Peyer's patch (tissue), 4 donors: ENCODE results near the gene DNM3. TPM values are rescaled to one million over a fixed set of nuclear protein-coding genes. Genes with fewer than 3 reads are reported as not detected.

ENCODE experiments used
- DNase-seq, 3 donors: peaks; one replicate each; pipeline ENCODE4 v3.0.0-alpha.2; 2017 to 2019
- H3K27ac ChIP-seq, 4 donors: fragments of 200-600 bp; sonication (generic); one replicate each; pipeline ENCODE4 v1.5.1; 2016 to 2019
- H3K27me3 ChIP-seq, 2 donors: fragments of 200-600 bp; sonication (generic); one replicate each; pipeline ENCODE4 v1.5.1; 2019
- H3K36me3 ChIP-seq, 3 donors: fragments of 200-600 bp; sonication (generic); one replicate each; pipeline ENCODE4 v1.5.1; 2016 to 2019
- H3K4me1 ChIP-seq, 4 donors: fragments of 200-600 bp; sonication (generic); one replicate each; pipeline ENCODE4 v1.5.1; 2016 to 2019
- H3K4me3 ChIP-seq, 4 donors: fragments of 200-600 bp; sonication (generic); 1 replicate in 3 of 4; 2 replicates in 1 of 4; pipeline ENCODE4 v1.5.1; 2016 to 2019; ENCODE audit warnings: mild to moderate bottlenecking in 1 of 4
- H3K9me3 ChIP-seq, 4 donors: fragments of 200-600 bp; sonication (generic); one replicate each; pipeline ENCODE4 v1.5.1; 2016 to 2019; ENCODE audit warnings: mild to moderate bottlenecking in 1 of 4
- CTCF ChIP-seq, 6 experiments: fragments of 450-650 bp in 4 of 6; fragments of 200-600 bp in 2 of 6; sonication (generic) in 1 of 6; IDR thresholded peaks; one replicate each; pipeline ENCODE4 v1.5.1; 2017 to 2019; ENCODE audit warnings: antibody characterized with exemption in 6 of 6, mild to moderate bottlenecking in 3 of 6, moderate library complexity in 1 of 6
- POLR2A ChIP-seq, 2 donors: fragments of 450-650 bp; IDR thresholded peaks; one replicate each; pipeline ENCODE4 v1.5.1; 2017; ENCODE audit warnings: antibody characterized with exemption in 2 of 2, mild to moderate bottlenecking in 2 of 2, moderate library complexity in 2 of 2
- total RNA-seq, 4 donors: library from RNA; depleted of rRNA; stranded (reverse); fragments of >200 nt; gene quantifications; one replicate each; pipeline ENCODE4 v1.1.0, GENCODE V29; 2016

DNM3 gene
- total RNA-seq, 4 donors from 2014 or later: 1.4 to 11.6 (median 2.0) TPM

GRCh38 chr1:171919891-171920887 lies 78.9 kb downstream of the DNM3 start:
- TF ChIP-seq POLR2A (IDR thresholded peaks at IDR 0.05): no peak
- TF ChIP-seq CTCF (IDR thresholded peaks at IDR 0.05): no peak
- no peaks in the 10 kb centered on the region for H3K27me3 ChIP-seq
- no peak overlapping the region for H3K4me3 ChIP-seq
- DNase-seq: no peak
- H3K27ac ChIP-seq: no peak overlapping the region
- H3K36me3 ChIP-seq: no peaks in the 10 kb centered on the region
- H3K4me1 ChIP-seq: no peaks in the 10 kb centered on the region
- H3K9me3 ChIP-seq: no peaks in the 10 kb centered on the region

GRCh38 chr1:171922999-171923398 lies 81.7 kb downstream of the DNM3 start:
- no peak overlapping the region for H3K27ac ChIP-seq
- H3K36me3 ChIP-seq: no peaks in the 10 kb centered on the region
- no peak overlapping the region for H3K4me3 ChIP-seq
- TF ChIP-seq CTCF (IDR thresholded peaks at IDR 0.05) (no peak), POLR2A (IDR thresholded peaks at IDR 0.05) (no peak)
- no peaks in the 10 kb centered on the region for H3K9me3 ChIP-seq
- H3K27me3 ChIP-seq: no peaks in the 10 kb centered on the region
- H3K4me1 ChIP-seq: no peaks in the 10 kb centered on the region
- no peak for DNase-seq

- DNase-seq: no peak
- H3K9me3 ChIP-seq: no peaks in the 10 kb centered on the region
- no peaks in the 10 kb centered on the region for H3K36me3 ChIP-seq
Observed at GRCh38 chr1:171929121-171929520, 87.8 kb downstream of the DNM3 start.

GRCh38 chr1:171931752-171932151 lies 90.5 kb downstream of the DNM3 start:
- H3K4me1 ChIP-seq: no peaks in the 10 kb centered on the region
- DNase-seq: no peak
- H3K4me3 ChIP-seq: no peak overlapping the region
- H3K27me3 ChIP-seq: no peaks in the 10 kb centered on the region
- no peaks in the 10 kb centered on the region for H3K36me3 ChIP-seq
- H3K27ac ChIP-seq: no peak overlapping the region
- TF ChIP-seq POLR2A (IDR thresholded peaks at IDR 0.05) (no peak), CTCF (IDR thresholded peaks at IDR 0.05) (no peak)
- no peaks in the 10 kb centered on the region for H3K9me3 ChIP-seq

More at GRCh38 chr1:171929121-171929520, 87.8 kb downstream of the DNM3 start:
- H3K4me3 ChIP-seq: no peak overlapping the region
- no peaks in the 10 kb centered on the region for H3K27me3 ChIP-seq
- no peaks in the 10 kb centered on the region for H3K4me1 ChIP-seq
- no peak overlapping the region for H3K27ac ChIP-seq
- no peak for TF ChIP-seq CTCF (IDR thresholded peaks at IDR 0.05)
- no peak for TF ChIP-seq POLR2A (IDR thresholded peaks at IDR 0.05)

- no peak overlapping the region for H3K27ac ChIP-seq
- no peak for DNase-seq
- no peaks in the 10 kb centered on the region for H3K4me1 ChIP-seq
- H3K9me3 ChIP-seq: no peaks in the 10 kb centered on the region
- no peak overlapping the region for H3K4me3 ChIP-seq
- no peaks in the 10 kb centered on the region for H3K36me3 ChIP-seq
- no peak for TF ChIP-seq POLR2A (IDR thresholded peaks at IDR 0.05)
- TF ChIP-seq CTCF (IDR thresholded peaks at IDR 0.05): no peak
- no peaks in the 10 kb centered on the region for H3K27me3 ChIP-seq
Observed at GRCh38 chr1:171934664-171935063, 93.4 kb downstream of the DNM3 start.
